ENCODE data around the gene RAC2.

The RAC2 gene

GRCh38 chr22:37188901-37189466, 55.1 kb downstream of the RAC2 start:
- no peak for DNase-seq (ENCODE audit: low read depth in 2 of 2)

GRCh38 chr22:37187891-37188761, 55.9 kb downstream of the RAC2 start, which contains the start of gene C1QTNF6:
C1QTNF6 (minus strand) TSS chr22:37188247; CDS start chr22:37188213, 34 bp downstream.
- DNase-seq (ENCODE audit: low read depth in 2 of 2), result no peak

DNA sequence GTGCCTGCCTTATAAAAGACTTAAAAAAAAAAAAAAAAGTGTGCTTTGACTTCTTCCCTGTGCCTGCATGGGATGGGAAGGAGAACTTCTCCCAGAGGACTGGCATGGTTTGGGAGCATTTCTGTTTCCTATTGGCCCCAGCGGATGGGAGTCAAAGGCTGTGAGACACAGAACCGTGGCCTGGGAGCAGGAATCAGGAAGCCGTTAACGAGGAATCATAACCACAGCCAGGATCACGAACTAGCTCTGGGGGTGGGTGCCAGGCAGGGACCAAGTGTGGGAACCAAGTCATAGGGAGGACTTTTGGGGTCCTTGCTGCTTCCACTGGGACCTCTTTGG, 56.5 kb downstream of the RAC2 start:
- DNase-seq (ENCODE audit: low read depth in 2 of 2), result no peak

- DNase-seq (ENCODE audit: low read depth in 2 of 2), result no peak
Observed at GRCh38 chr22:37186997-37187522, 57.0 kb downstream of the RAC2 start.

DNA sequence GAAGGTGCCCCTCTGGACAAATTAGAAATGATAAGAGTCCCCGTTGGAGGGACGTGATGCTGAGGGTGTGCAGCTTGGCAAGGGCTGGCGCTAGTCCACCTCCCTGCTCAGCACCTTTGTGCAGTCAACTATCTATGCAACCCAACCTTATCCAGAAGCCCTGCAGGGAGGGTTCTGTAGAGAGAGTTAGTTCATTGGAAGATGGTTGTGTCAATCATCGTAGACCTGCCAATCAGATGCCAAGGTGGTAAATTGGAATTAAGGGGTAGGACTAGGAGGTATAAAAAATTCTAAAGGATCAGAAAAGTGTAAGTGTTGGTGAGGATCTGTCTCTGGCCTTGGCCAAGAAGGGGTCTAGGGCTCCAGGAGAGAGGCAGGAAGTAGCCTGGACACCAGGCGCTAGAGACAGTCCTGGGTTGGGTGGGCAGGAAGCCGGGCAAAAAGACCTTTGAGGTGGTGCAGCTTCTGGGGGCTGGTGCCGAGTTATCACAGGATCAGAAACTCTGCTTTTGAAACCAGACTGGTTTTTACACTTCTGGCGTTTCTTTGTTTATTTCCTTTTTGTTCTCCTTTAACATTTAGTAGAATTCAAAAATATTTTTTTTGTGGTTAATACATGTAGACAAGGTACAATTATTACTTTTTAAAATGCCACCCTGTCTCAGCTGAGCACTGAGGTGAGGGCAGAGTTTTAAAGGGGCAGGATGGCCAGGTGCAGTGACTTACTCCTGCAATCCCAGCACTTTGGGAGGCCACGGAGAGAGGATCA, 57.7 kb downstream of the RAC2 start:
- DNase-seq (ENCODE audit: low read depth in 2 of 2), result no peak

DNA sequence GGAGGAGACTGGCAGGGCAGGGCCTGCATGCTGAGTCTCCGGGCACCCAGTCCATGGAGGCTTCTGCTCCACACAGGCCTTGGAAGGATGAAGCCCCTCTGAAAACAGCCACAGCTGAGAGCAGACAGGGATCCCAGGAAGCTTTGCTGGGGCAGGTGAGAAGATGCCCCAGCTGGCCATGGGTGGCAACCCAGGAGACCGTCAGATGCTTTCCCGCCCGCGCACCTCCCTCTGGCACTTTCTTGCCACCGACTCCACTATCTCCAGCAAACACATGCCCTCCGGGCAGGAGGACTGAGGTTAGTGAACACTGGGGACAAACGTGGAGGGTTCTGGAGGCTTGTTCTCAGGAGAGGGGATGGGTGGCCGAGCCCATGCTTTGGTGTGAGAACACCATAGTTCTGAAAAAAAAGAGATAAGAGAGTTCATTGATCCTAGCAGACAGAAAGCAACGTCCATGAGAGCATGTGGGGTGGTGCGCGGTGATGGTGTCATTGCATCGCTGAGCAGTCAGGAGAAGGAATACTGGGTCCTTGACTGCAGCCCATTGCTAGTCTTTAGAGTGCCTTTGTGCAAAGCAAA, 58.3 kb downstream of the RAC2 start:
- DNase-seq (ENCODE audit: low read depth in 2 of 2), result no peak

DNA sequence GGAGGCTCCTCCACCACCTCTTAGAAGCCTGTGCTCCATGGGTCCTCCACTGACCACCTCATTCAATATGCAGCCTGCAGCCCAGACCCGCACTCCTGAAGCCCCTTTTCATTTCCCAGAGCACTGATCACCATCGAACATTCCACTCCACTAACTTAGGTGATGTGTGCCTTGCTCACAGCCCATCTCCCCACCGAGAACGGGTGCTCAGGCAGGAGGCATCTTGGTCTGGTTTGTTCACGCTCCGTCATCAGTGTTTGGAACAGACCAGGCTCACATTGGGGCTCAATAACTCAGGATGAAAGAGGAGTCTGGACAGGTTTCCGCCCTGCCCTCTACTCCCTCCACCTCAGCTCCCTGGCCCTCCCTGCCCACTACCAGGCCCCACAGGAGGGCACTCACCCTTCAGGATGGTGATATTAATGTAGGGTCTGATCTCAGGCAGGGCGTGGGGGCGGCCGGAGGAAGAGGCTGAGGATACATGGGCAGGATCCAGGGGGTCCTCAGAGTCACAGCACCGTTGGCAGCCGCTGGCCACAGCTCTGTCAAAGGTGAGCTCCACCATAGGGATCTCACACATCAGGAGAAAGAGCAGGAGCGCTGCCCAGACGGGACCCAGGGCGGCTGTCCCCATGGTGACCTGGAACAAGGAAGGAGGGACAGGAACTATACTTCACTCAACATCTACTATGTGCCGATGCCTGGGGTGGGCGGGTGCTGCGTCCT, 59.1 kb downstream of the RAC2 start:
- no peak for DNase-seq (ENCODE audit: low read depth in 2 of 2)

DNA sequence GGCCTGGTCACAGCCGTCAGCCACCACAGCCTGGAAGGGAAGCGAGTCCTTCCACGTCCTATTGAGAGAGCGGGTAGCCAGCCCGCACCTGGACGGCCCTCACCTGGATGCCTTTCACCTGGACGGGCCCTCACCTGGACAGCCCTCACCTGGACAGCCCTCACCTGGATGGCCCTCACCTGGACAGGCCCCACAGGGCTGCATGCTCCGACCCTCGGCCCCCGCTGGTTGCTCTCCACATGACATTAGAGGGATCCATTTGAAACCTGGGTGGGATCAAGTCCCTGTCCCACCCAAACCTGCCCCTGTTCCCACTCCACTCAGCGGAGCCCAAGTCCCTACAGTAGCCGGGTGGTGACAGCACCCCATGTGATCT, 59.7 kb downstream of the RAC2 start:
- DNase-seq (ENCODE audit: low read depth in 2 of 2), result no peak

- no peak for DNase-seq (ENCODE audit: low read depth in 2 of 2)
Observed at GRCh38 chr22:37183432-37184379, 60.4 kb downstream of the RAC2 start.

DNA sequence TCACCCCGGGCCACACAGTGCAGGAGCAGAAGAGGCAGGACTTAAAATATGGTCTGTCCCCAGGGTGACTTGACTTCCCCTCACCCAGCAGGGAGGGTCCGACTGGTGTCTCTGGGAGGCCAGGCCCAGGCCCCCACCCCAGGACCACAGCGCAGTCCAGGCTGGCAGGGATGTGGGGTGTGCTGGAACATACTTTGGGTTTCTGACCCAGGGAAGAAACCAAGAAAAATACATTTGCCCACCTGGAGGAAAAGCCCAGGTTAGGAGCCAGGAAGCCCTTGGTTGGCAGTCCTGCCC, 61.2 kb downstream of the RAC2 start:
- no peak for DNase-seq (ENCODE audit: low read depth in 2 of 2)

DNA sequence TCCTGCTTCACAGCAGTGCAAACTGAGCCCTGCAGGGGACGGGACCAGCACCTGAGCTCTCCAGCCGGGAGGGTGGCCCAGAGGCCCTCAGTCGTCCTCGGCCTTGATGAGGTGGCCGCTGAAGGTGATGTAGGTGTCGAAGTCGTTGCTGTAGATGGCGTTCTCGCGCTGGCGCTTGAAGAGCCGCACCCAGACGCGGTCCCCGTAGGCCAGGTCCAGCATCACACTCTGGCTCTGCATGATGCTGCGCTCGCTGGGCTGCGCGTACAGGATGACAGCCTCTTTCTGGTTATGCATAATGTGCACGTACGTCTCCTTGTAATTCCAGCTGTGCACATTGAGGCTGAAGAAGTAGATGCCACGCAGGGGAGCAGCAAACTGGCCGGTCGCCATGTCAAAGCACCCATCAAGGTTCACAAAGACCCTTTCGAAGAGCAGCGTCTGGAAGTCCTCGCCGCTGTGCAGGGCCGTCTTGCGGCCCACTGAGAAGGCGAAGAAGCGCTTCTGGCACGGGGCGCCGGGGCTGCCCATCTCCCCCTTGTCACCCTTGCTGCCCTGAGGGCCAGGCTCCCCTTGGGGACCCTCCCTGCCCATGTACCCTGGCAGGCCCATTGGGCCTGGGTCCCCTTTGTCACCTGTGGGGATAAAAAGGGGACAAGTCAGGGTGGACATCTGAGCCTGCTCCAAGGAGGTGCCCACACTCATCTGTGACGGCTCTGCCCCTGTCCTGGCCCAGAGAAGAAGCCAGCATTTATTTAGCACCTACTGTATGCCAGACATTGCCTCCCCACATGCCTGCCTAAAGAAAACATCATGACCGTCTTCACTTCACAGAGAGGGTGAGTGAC, 61.7 kb downstream of the RAC2 start:
- DNase-seq (ENCODE audit: low read depth in 2 of 2), result no peak

- DNase-seq (ENCODE audit: low read depth in 2 of 2), result no peak
Observed at GRCh38 chr22:37181681-37182080, 62.4 kb downstream of the RAC2 start.

- DNase-seq (ENCODE audit: low read depth in 2 of 2), result no peak
Observed at GRCh38 chr22:37180531-37181231, 63.4 kb downstream of the RAC2 start.

DNA sequence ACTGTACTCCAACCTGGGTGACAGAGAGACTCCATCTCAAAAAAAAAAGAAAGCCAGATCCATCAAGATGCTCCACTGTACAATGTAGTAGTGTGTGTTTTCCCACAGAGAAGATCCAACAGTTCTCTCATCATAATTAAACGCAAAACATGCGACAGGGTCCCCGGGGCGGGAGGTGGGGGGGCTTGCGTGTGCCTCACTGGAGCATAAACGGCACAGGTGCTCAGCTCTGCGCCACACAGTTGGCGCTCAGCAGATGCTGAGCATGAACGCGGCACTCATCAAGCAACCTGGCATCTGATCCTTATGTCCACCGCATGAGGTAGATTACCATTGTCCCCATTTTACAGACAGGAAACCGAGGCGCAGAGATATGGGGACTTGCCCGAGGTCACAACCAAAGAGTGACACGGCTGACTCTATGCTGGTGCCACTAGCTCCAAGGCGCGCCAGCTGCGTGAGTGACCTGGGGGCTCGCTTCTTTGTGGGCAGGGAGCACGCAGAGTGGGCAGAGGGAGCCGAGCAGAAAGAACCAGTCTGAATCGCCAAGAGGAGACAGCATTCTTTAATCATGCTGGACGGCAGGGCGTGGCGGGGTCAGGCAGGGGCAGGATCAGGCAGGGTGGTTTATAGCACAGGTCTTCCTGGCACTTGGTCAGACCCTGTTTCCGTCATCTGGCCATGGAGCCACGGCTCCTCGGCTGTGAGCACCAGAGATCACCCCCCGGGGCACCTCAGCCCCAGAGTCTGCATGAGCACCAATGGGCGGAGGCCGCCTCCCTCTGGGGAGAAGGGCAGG, 64.2 kb downstream of the RAC2 start:
- DNase-seq (ENCODE audit: low read depth in 2 of 2), result no peak

- DNase-seq (ENCODE audit: low read depth in 2 of 2), result no peak
Observed at GRCh38 chr22:37179126-37179470, 65.0 kb downstream of the RAC2 start.

DNA sequence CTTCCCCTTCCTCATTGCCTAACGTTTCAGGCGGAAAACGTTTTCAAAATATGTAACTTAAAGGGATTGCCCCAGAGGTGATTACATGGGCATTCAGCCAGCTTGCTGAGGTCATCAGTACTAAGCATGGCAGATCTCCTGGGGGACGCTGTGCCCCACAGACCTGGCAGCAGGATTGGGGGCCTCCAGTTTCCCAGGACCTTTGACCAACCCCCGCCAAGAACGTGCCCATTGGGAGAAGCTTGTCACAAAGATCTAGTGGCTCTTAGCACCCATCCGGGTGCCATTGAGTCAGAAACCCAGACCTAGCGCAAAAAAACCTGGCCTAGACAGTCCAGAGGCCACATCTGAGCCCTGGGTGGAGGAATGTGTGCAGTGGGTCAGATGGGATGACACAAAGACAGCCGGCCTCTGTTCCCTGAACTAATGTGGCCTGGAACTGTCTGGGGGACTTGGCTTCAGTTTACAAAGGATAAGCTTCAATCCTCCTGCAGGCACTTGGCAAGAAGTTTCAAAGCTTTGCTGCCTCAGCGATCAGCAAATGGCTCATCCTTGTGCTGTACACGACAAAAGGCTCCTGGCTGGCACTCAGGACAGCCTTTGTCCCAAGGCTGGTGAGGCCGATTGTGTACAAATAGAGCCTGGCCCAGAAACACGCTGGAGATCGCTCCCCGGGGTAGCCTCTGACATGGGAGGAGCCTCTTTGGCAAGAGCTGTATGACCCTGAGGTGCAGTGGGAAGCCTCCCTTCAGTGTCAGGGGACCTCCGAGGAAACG, 65.5 kb downstream of the RAC2 start:
- no peak for DNase-seq (ENCODE audit: low read depth in 2 of 2)

- DNase-seq (ENCODE audit: low read depth in 2 of 2), result no peak
Observed at GRCh38 chr22:37177755-37178154, 66.3 kb downstream of the RAC2 start.

Measured in stimulated activated CD8-positive, alpha-beta memory T cell treated with anti-CD3 and anti-CD28 coated beads, Interleukin-7, amount 100 ng/mL, for 1 hour (primary cell).